ENCODE results near the gene IMMP2L.
"Not testable (repeated sequence)": the region's sequence is repeated elsewhere in the genome, so short reads cannot be mapped to it uniquely, and the experiment has no call there.

The IMMP2L gene

DNA sequence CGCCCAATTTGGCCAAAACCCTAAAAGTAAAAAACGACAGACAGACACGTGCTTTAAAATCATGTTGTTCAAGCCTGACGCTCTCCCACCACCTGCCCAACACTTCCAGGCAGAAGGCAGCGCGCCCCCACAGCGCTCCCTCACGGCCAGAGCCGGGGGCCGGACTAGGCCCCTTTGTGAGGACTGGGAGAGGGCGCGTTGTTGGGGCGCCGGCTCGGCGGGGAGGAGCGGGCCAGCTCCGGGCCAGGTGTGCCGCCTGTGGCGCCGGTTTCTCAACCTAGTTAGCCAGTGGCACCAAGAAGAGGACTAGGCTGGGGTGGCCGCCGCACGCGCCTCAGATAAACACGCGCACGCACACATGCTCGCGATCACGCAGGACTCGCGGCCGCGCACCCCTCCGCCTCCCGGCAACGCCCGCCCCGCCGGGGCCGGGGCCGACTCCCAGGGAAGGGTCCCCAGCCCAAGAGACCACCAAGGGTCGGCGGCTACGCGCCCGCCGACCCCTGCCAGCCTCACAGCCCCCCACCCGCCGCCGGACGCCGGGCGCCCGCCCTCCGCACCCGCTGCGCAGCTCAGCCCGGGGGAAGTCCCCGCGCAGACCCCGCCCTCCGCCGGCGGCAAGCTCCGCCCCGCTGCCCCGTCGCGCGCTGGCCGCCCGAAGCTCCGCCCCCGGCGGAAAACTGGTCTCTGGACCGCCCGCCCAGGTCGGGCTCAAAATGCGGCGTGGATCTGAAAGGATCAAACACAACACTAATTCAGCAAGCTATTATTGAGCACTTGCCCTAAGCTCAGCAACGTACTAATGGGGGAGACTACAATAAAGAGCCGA lies at the start of gene IMMP2L:
IMMP2L (minus strand) TSS at position 589 of the 829 bp plus-strand sequence.
- peak within 1 kb of the TSS; percentile 63 for H3K4me3 ChIP-seq (ENCODE audit: low read depth, low read length)
- DNase-seq (ENCODE audit: low read depth, low spot score), result peak; percentile 90
- TF ChIP-seq, protein P1, sequence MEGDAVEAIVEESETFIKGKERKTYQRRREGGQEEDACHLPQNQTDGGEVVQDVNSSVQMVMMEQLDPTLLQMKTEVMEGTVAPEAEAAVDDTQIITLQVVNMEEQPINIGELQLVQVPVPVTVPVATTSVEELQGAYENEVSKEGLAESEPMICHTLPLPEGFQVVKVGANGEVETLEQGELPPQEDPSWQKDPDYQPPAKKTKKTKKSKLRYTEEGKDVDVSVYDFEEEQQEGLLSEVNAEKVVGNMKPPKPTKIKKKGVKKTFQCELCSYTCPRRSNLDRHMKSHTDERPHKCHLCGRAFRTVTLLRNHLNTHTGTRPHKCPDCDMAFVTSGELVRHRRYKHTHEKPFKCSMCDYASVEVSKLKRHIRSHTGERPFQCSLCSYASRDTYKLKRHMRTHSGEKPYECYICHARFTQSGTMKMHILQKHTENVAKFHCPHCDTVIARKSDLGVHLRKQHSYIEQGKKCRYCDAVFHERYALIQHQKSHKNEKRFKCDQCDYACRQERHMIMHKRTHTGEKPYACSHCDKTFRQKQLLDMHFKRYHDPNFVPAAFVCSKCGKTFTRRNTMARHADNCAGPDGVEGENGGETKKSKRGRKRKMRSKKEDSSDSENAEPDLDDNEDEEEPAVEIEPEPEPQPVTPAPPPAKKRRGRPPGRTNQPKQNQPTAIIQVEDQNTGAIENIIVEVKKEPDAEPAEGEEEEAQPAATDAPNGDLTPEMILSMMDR (IDR thresholded peaks at IDR 0.05; ENCODE audit: low read depth, low read length), result peak; percentile 53
- in situ Hi-C loops (cut with HindIII; ENCODE audit: low sequenced_read_pairs), result no loop called here

DNA sequence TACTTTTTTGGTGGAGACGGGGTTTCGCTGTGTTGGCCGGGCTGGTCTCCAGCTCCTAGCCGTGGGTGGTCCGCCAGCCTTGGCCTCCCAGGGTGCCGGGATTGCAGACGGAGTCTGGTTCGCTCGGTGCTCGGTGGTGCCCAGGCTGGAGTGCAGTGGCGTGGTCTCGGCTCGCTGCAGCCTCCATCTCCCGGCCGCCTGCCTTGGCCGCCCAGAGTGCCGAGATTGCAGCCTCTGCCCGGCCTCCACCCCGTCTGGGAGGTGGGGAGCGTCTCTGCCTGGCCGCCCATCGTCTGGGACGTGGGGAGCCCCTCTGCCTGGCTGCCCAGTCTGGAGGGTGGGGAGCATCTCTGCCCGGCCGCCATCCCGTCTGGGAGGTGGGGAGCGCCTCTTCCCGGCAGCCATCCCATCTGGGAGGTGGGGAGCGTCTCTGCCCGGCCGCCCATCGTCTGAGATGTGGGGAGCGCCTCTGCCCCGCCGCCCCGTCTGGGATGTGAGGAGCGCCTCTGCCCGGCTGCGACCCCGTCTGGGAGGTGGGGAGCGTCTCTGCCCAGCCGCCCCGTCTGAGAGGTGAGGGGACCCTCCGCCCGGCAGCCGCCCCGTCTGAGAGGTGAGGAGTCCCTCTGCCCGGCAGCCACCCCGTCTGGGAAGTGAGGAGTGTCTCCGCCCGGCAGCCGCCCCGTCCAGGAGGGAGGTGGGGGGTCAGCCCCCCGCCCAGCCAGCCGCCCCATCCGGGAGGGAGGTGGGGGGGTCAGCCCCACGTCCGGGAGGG lies 47.4 kb upstream of the IMMP2L start:
- H3K4me3 ChIP-seq (ENCODE audit: low read depth, low read length); in situ Hi-C loops (cut with HindIII; ENCODE audit: low sequenced_read_pairs); DNase-seq (ENCODE audit: low read depth, low spot score): not testable (repeated sequence)

- no peak for DNase-seq (ENCODE audit: low read depth, low spot score)
- in situ Hi-C loops (cut with HindIII; ENCODE audit: low sequenced_read_pairs), result no loop called here
- TF ChIP-seq, protein P1 (IDR thresholded peaks at IDR 0.05; ENCODE audit: low read depth, low read length), result no peak
- no peak overlapping the region for H3K4me3 ChIP-seq (ENCODE audit: low read depth, low read length)
Measured at GRCh38 chr7:111607621-111608020, 45.3 kb upstream of the IMMP2L start.

- no peak for DNase-seq (ENCODE audit: low read depth, low spot score)
- TF ChIP-seq, protein P1 (IDR thresholded peaks at IDR 0.05; ENCODE audit: low read depth, low read length), result no peak
- no peak overlapping the region for H3K4me3 ChIP-seq (ENCODE audit: low read depth, low read length)
- in situ Hi-C loops (cut with HindIII; ENCODE audit: low sequenced_read_pairs), result no loop called here
Measured at GRCh38 chr7:111605246-111605645, 43.0 kb upstream of the IMMP2L start.

DNA sequence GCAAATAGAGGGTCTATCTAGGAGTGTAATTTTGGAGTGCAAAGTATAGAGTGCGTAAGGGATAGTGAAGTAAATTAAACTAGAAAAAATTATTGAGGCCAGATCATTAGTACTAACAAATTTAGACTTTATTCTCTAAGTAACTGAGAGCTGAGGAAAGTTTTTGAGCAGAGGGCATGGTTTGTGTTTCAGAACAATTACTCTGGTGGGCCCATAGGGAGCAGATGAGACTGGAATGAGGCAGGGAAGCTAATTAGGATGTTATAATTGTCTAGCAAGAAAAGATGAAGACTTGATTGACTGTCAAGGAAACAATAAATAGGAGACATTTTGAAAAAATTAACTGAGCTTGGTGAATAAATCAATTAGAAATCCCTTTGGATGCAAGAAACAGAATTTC lies 37.8 kb upstream of the IMMP2L start:
- H3K4me3 ChIP-seq (ENCODE audit: low read depth, low read length), result no peak overlapping the region
- no peak for DNase-seq (ENCODE audit: low read depth, low spot score)
- in situ Hi-C loops (cut with HindIII; ENCODE audit: low sequenced_read_pairs), result no loop called here
- TF ChIP-seq, protein P1 (IDR thresholded peaks at IDR 0.05; ENCODE audit: low read depth, low read length), result no peak

DNA sequence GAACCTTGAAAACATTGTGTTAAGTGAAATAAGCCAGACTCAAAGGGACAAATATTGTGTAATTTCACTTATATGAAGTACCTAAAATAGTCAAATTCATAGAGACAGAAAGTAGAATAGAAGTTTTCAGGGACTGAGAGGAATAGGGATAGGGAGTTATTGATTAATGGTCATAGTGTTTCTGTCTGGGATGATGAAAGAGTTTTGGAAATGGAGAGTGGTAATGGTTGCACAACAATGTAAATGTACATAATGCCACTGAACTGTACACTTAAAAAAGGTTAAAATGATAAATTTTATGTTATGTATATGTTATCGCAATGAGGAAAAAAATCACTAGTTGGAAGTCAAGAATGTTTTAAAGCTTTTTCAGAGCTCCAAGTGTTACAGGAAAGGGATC lies 33.5 kb upstream of the IMMP2L start:
- no peak for DNase-seq (ENCODE audit: low read depth, low spot score)
- TF ChIP-seq, protein P1 (IDR thresholded peaks at IDR 0.05; ENCODE audit: low read depth, low read length), result no peak
- no peak overlapping the region for H3K4me3 ChIP-seq (ENCODE audit: low read depth, low read length)
- in situ Hi-C loops (cut with HindIII; ENCODE audit: low sequenced_read_pairs), result no loop called here

GRCh38 chr7:111594602-111595001 lies 32.3 kb upstream of the IMMP2L start:
- no peak for DNase-seq (ENCODE audit: low read depth, low spot score)
- TF ChIP-seq, protein P1 (IDR thresholded peaks at IDR 0.05; ENCODE audit: low read depth, low read length), result no peak
- in situ Hi-C loops (cut with HindIII; ENCODE audit: low sequenced_read_pairs), result no loop called here
- H3K4me3 ChIP-seq (ENCODE audit: low read depth, low read length), result no peak overlapping the region
